ENCODE measurements around the gene CYP2E1.

DNA sequence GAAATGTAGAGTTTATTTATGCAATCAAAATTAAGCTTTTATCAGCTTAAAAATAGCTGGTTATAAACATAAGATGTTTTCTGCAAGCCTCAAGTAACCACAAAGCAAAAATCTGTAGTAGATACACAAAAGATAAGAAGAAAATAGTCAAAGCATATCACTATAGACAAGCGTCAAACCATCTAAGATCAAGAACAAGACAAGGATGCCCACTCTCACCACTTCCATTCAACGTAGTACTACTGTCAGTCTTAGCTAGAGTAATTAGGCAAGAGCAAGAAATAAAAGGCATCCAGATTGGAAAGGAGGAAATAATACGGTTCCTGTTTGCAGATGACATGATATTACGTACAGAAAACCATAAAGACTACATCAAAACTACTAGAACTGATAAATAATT lies 17.5 kb upstream of the CYP2E1 start:
- TF ChIP-seq TAF1 (IDR thresholded peaks at IDR 0.05; ENCODE audit: low read depth, low read length) (no peak), POLR2AphosphoS5 (IDR thresholded peaks at IDR 0.05; ENCODE audit: low read depth, low read length) (no peak), POLR2A (IDR thresholded peaks at IDR 0.05; ENCODE audit: low read depth, low read length) (no peak), PAX5 (IDR thresholded peaks at IDR 0.05; ENCODE audit: insufficient read depth, low read length, severe bottlenecking) (no peak), SPI1 (IDR thresholded peaks at IDR 0.05; ENCODE audit: low read depth, low read length) (no peak)

Data from GM12891 (cell line).